ENCODE results near the gene RASL10B. TPM values are rescaled to one million over a fixed set of nuclear protein-coding genes. Genes with fewer than 3 reads are reported as not detected.

The RASL10B gene
- total RNA-seq, 1 experiment from 2014 or later, result 4.3 TPM

DNA sequence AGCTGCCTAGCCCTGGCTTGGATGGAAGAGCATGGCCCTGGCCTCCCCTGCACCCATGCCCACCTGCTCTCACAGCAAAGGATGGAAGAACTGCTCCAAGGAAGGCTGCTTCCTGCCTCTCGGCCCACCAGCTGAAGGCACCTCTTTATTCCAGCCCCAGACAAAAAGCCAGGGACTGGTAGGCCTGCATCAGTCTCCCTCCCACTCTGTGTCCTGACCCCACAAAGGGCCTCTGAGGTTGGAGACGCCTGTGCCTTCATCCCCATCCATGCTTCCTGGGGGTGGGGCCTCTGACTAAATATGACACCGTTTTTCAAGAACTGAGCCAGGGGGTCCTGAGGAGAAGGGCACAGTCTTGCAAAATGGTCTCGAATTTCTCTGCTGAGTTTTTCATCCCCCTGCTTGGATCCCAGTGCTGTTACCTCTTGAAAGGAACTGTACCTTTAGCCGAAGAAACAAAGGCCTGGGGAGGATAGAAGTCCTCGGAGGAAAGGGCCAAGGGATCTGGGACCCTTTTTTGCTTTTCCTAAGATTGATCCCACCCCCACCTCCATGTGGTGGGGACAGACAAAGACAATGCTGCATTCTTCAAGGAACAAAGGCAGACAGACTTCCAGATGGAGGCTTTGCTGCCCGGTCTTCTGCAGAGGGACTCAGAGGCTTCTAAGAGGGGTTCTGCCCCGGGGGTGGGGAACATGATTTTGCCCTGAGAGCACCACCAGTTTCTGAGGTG is 34.5 kb downstream of the RASL10B start:
- TF ChIP-seq, protein P1, sequence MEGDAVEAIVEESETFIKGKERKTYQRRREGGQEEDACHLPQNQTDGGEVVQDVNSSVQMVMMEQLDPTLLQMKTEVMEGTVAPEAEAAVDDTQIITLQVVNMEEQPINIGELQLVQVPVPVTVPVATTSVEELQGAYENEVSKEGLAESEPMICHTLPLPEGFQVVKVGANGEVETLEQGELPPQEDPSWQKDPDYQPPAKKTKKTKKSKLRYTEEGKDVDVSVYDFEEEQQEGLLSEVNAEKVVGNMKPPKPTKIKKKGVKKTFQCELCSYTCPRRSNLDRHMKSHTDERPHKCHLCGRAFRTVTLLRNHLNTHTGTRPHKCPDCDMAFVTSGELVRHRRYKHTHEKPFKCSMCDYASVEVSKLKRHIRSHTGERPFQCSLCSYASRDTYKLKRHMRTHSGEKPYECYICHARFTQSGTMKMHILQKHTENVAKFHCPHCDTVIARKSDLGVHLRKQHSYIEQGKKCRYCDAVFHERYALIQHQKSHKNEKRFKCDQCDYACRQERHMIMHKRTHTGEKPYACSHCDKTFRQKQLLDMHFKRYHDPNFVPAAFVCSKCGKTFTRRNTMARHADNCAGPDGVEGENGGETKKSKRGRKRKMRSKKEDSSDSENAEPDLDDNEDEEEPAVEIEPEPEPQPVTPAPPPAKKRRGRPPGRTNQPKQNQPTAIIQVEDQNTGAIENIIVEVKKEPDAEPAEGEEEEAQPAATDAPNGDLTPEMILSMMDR (IDR thresholded peaks at IDR 0.05), result no peak
- TF ChIP-seq POLR2AphosphoS5 (IDR thresholded peaks at IDR 0.05; ENCODE audit: low read depth, low read length) (no peak), TCF7L2 (IDR thresholded peaks at IDR 0.05; ENCODE audit: low read depth, low read length) (no peak), SIN3A (IDR thresholded peaks at IDR 0.05; ENCODE audit: borderline replicate concordance, insufficient read depth, low read depth, low read length) (no peak)
- TF ChIP-seq, protein P2, sequence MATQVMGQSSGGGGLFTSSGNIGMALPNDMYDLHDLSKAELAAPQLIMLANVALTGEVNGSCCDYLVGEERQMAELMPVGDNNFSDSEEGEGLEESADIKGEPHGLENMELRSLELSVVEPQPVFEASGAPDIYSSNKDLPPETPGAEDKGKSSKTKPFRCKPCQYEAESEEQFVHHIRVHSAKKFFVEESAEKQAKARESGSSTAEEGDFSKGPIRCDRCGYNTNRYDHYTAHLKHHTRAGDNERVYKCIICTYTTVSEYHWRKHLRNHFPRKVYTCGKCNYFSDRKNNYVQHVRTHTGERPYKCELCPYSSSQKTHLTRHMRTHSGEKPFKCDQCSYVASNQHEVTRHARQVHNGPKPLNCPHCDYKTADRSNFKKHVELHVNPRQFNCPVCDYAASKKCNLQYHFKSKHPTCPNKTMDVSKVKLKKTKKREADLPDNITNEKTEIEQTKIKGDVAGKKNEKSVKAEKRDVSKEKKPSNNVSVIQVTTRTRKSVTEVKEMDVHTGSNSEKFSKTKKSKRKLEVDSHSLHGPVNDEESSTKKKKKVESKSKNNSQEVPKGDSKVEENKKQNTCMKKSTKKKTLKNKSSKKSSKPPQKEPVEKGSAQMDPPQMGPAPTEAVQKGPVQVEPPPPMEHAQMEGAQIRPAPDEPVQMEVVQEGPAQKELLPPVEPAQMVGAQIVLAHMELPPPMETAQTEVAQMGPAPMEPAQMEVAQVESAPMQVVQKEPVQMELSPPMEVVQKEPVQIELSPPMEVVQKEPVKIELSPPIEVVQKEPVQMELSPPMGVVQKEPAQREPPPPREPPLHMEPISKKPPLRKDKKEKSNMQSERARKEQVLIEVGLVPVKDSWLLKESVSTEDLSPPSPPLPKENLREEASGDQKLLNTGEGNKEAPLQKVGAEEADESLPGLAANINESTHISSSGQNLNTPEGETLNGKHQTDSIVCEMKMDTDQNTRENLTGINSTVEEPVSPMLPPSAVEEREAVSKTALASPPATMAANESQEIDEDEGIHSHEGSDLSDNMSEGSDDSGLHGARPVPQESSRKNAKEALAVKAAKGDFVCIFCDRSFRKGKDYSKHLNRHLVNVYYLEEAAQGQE (IDR thresholded peaks at IDR 0.05; ENCODE audit: insufficient read depth in 1 of 2, low read depth in 2 of 2, low read length in 1 of 2), result no peak

DNA sequence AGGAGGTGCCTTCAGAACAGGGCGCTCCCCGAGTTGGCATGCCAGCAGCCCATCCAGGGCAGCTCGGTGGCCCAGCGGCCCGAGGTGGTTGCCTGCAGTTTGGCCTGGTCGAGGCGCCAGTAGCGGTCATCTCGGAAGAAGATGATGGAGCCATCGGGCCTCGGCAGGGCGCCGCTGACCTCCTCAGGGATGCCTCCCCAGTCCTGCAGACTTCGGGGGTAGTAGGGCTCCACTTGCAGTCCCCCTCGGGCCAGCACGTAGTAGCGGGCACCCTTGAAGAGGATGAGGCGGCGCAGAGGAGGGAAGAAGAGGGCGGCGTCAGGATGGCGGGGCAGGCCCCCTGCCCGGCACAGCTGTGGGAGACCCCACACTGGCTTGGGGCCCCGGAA is 35.0 kb downstream of the RASL10B start:
- in situ Hi-C loops (cut with HindIII; ENCODE audit: low pct_unique_long_range_greater_than_20kb, low sequenced_read_pairs) (no loop called here), intact Hi-C loops (cut with micrococcal nuclease; ENCODE audit: unreplicated experiment) (no loop called here)
- H3K9me3 ChIP-seq (ENCODE audit: control insufficient read depth, insufficient read depth, low read depth, low read length), result no peaks in the 10 kb centered on the region

More for the DNA sequence above, 34.5 kb downstream of the RASL10B start:
- intact Hi-C loops (cut with micrococcal nuclease; ENCODE audit: unreplicated experiment) (no loop called here), in situ Hi-C loops (cut with HindIII; ENCODE audit: low pct_unique_long_range_greater_than_20kb, low sequenced_read_pairs) (no loop called here)
- Histone ChIP-seq H3K36me3 (ENCODE audit: control insufficient read depth, insufficient read depth, low read length) (no peaks in the 10 kb centered on the region), H3K4me1 (ENCODE audit: control insufficient read depth, insufficient read depth, low read length) (peaks cover 4% of the 10 kb centered on the region; the same call in 1 of the 2 replicates), H3K4me3 (ENCODE audit: low read depth in 2 of 2, low read length in 2 of 2) (no peak overlapping the region), H3K27me3 (ENCODE audit: control insufficient read depth, insufficient read depth, low read length) (peaks cover 3% of the 10 kb centered on the region; the same call in 1 of the 2 replicates), H3K27ac (ENCODE audit: low read length) (no peak overlapping the region), H3K9me3 (ENCODE audit: control insufficient read depth, insufficient read depth, low read depth, low read length) (no peaks in the 10 kb centered on the region)
- DNase-seq (ENCODE audit: low read depth, low spot score) (no peak), ATAC-seq (no peak)
- ChIA-PET POLR2A (no interaction called here), CTCF (interaction anchor here (1.2 to 3.2 kb wide), 2 partner anchors 38 to 42 kb away, joined by 21 to 35 read pairs; partner anchors contain the start of gene TAF15)
- BruUV-seq (replicated peaks), result no TSS peak

More for the DNA sequence above, 35.0 kb downstream of the RASL10B start:
- Histone ChIP-seq H3K27me3 (ENCODE audit: control insufficient read depth, insufficient read depth, low read length) (peaks cover 3% of the 10 kb centered on the region; the same call in 1 of the 2 replicates), H3K36me3 (ENCODE audit: control insufficient read depth, insufficient read depth, low read length) (no peaks in the 10 kb centered on the region), H3K4me1 (ENCODE audit: control insufficient read depth, insufficient read depth, low read length) (peaks cover 4% of the 10 kb centered on the region; the same call in 1 of the 2 replicates), H3K27ac (ENCODE audit: low read length) (no peak overlapping the region), H3K4me3 (ENCODE audit: low read depth in 2 of 2, low read length in 2 of 2) (no peak overlapping the region)
- TF ChIP-seq SIN3A (IDR thresholded peaks at IDR 0.05; ENCODE audit: borderline replicate concordance, insufficient read depth, low read depth, low read length) (no peak), TCF7L2 (IDR thresholded peaks at IDR 0.05; ENCODE audit: low read depth, low read length) (no peak), POLR2AphosphoS5 (IDR thresholded peaks at IDR 0.05; ENCODE audit: low read depth, low read length) (no peak)
- TF ChIP-seq, protein P1 (IDR thresholded peaks at IDR 0.05), result no peak
- TF ChIP-seq, protein P2 (IDR thresholded peaks at IDR 0.05; ENCODE audit: insufficient read depth in 1 of 2, low read depth in 2 of 2, low read length in 1 of 2), result no peak
- no peak for DNase-seq (ENCODE audit: low read depth, low spot score)
- ATAC-seq, result no peak
- POLR2A ChIA-PET, result no interaction called here
- no TSS peak for BruUV-seq (replicated peaks)
- CTCF ChIA-PET, result interaction anchor here (1.2 to 1.4 kb wide), 3 partner anchors 38 to 42 kb away, joined by 4 to 21 read pairs (median 4); no protein-coding TSS in a partner anchor

Measured in Panc1 (cell line).